AG04450 (cell line): ENCODE results near the gene LRRC10B. TPM values are rescaled to one million over a fixed set of nuclear protein-coding genes. Genes with fewer than 3 reads are reported as not detected.

Source experiments
- CTCF ChIA-PET: fragments of 300-600, 350-600 bp; formaldehyde crosslinking; extraction: SDS; loops from one replicate; lab custom pipeline; 2022; ENCODE audit warnings: antibody characterized with exemption, inconsistent platforms; lab: Charles Lee
- POLR2A ChIA-PET: fragments of 350-600 bp; formaldehyde crosslinking; extraction: SDS; loops from one replicate; lab custom pipeline; 2021; ENCODE audit warnings: antibody characterized with exemption, inconsistent platforms; lab: Yijun Ruan, JAX
- DNase-seq: peaks from one replicate; pipeline ENCODE4 v3.0.0-alpha.2; 2011; ENCODE audit warnings: low read depth, low spot score
- H3K27ac ChIP-seq: one replicate; pipeline ENCODE4 v1.5.1; 2012; ENCODE audit warnings: low read depth, low read length, control low read depth
- H3K27me3 ChIP-seq: one replicate; pipeline ENCODE4 v1.6.0; 2012; ENCODE audit warnings: low read length; ENCODE audit not compliant: control insufficient read depth, insufficient read depth
- H3K4me3 ChIP-seq: 2 replicates; pipeline ENCODE4 v1.5.1; 2011; ENCODE audit warnings: mild to moderate bottlenecking, low read depth, low read length, control low read depth
- H3K9me3 ChIP-seq: 2 replicates; pipeline ENCODE4 v1.5.1; 2012; ENCODE audit warnings: low read length; ENCODE audit not compliant: control insufficient read depth, insufficient read depth
- polyA plus RNA-seq: library from polyadenylated mRNA; depleted of rRNA; stranded (reverse); fragments of >200 nt; gene quantifications from 2 replicates; pipeline ENCODE4 v1.2.3, GENCODE V29; 2011
- TF ChIP-seq, protein P1 (sequence below): IDR thresholded peaks from 2 replicates; pipeline ENCODE4 v1.5.1; 2011; ENCODE audit warnings: low read depth, low read length, control low read depth, inconsistent platforms

Gene LRRC10B
- polyA plus RNA-seq, 1 experiment: not detected

- peaks cover 17% of the 10 kb centered on the region for H3K27me3 ChIP-seq
- ChIA-PET POLR2A (no interaction called here), CTCF (interaction anchor here (0.6 to 1.7 kb wide), 3 partner anchors 14 to 93 kb away, joined by 4 to 5 read pairs (median 5); no protein-coding TSS in a partner anchor)
- no peak for DNase-seq
- no peak overlapping the region for H3K4me3 ChIP-seq
- H3K9me3 ChIP-seq: no peaks in the 10 kb centered on the region; the same call in 1 of the 2 replicates
- TF ChIP-seq, protein P1, sequence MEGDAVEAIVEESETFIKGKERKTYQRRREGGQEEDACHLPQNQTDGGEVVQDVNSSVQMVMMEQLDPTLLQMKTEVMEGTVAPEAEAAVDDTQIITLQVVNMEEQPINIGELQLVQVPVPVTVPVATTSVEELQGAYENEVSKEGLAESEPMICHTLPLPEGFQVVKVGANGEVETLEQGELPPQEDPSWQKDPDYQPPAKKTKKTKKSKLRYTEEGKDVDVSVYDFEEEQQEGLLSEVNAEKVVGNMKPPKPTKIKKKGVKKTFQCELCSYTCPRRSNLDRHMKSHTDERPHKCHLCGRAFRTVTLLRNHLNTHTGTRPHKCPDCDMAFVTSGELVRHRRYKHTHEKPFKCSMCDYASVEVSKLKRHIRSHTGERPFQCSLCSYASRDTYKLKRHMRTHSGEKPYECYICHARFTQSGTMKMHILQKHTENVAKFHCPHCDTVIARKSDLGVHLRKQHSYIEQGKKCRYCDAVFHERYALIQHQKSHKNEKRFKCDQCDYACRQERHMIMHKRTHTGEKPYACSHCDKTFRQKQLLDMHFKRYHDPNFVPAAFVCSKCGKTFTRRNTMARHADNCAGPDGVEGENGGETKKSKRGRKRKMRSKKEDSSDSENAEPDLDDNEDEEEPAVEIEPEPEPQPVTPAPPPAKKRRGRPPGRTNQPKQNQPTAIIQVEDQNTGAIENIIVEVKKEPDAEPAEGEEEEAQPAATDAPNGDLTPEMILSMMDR: no peak
- H3K27ac ChIP-seq: no peak overlapping the region
These were observed 37.4 kb downstream of the LRRC10B start for GRCh38 chr11:61545921-61546320.

- no peak for DNase-seq
- TF ChIP-seq, protein P1: no peak
- no peaks in the 10 kb centered on the region; the same call in 1 of the 2 replicates for H3K9me3 ChIP-seq
- H3K4me3 ChIP-seq: no peak overlapping the region
- ChIA-PET CTCF (interaction anchor here (1.0 kb wide), 1 partner anchor 91 kb away, joined by 5 read pairs; no protein-coding TSS in a partner anchor), POLR2A (no interaction called here)
- H3K27ac ChIP-seq: no peak overlapping the region
- H3K27me3 ChIP-seq: peaks cover 14% of the 10 kb centered on the region
These were observed 38.1 kb downstream of the LRRC10B start for GRCh38 chr11:61546663-61547062.

DNA sequence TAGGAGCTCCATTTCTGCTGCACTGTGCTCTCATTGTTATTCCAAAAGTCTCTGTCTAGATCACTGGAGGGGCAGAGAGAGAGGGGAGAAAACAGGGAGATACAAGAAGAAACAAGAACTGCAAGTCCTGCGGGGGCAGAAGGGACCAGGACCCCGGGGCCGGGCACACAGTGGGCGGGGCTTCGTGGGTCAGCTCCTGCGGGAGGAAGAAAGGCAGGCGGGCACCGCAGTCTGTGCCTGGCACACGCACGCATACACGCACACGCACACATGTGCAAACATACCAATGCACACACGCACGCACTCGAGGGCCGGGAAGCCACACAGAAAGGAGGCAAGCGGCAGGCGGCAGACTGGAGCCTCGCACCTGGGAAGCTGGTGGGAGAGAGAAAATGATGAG is 38.7 kb downstream of the LRRC10B start:
- ChIA-PET CTCF (interaction anchor here (1.0 to 1.2 kb wide), 2 partner anchors 30 to 90 kb away, joined by 4 to 5 read pairs; no protein-coding TSS in a partner anchor), POLR2A (no interaction called here)
- H3K27me3 ChIP-seq: peaks cover 14% of the 10 kb centered on the region

GRCh38 chr11:61549177-61549576 is 40.6 kb downstream of the LRRC10B start:
- CTCF ChIA-PET: no interaction called here

More for the DNA sequence above, 38.7 kb downstream of the LRRC10B start:
- Histone ChIP-seq H3K9me3 (no peaks in the 10 kb centered on the region; the same call in 1 of the 2 replicates), H3K4me3 (no peak overlapping the region), H3K27ac (no peak overlapping the region)
- DNase-seq: no peak
- TF ChIP-seq, protein P1: no peak

More at GRCh38 chr11:61549177-61549576, 40.6 kb downstream of the LRRC10B start:
- TF ChIP-seq, protein P1: no peak
- H3K9me3 ChIP-seq: no peaks in the 10 kb centered on the region; the same call in 1 of the 2 replicates
- no peak overlapping the region for H3K4me3 ChIP-seq
- no peak overlapping the region for H3K27ac ChIP-seq
- no peak for DNase-seq
- H3K27me3 ChIP-seq: peaks cover 31% of the 10 kb centered on the region
- POLR2A ChIA-PET: no interaction called here
